SU-DHL-6 (cell line): Measurements from ENCODE around the gene PRKAR2A.

ENCODE experiments used
- EZH2phosphoT487 ChIP-seq: fragments of 200-600 bp; sonication (generic), shearing (Covaris generic); conservative IDR thresholded peaks from 2 replicates; pipeline ENCODE4 v1.6.1; 2018; ENCODE audit warnings: mild to moderate bottlenecking, antibody characterized with exemption, low read length, moderate library complexity, mixed read lengths
- TF ChIP-seq, protein P1 (sequence below): fragments of 200-600 bp; sonication (generic); IDR thresholded peaks from one replicate; pipeline ENCODE4 v1.5.1; 2017; ENCODE audit warnings: antibody characterized with exemption, mild to moderate bottlenecking, low read length, moderate library complexity; ENCODE audit not compliant: insufficient read depth, poor library complexity, severe bottlenecking

DNA sequence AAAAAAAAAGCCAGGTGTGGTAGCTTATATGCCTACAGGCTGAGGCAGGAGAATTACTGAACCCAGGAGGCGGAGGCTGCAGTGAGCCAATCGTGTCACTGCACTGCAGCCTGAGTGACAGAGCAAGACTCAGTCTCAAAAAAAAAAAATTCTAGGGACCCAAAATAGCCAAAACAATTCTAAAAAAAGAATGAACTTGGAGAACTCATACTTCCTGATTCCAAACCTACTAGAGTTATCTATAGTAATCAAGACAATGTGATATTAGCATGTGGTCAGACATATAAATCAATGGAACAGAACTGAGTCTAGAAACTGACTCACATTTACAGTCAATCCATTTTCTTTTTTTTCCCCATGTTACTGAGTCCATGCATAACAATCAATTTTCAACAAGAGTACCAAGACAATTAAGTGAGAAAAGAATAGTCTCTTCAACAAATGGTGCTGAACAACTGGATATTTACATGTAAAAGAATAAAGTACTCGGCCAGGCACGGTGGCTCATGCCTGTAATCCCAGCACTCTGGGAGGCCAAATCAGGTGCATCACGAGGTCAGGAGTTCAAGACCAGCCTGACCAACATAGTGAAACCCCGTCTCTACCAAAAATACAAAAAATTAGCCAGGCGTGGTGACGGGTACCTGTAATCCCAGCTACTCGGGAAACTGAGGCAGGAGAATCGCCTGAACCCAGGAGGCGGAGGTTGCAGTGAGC lies 11.9 kb downstream of the PRKAR2A start:
- TF ChIP-seq, protein P1, sequence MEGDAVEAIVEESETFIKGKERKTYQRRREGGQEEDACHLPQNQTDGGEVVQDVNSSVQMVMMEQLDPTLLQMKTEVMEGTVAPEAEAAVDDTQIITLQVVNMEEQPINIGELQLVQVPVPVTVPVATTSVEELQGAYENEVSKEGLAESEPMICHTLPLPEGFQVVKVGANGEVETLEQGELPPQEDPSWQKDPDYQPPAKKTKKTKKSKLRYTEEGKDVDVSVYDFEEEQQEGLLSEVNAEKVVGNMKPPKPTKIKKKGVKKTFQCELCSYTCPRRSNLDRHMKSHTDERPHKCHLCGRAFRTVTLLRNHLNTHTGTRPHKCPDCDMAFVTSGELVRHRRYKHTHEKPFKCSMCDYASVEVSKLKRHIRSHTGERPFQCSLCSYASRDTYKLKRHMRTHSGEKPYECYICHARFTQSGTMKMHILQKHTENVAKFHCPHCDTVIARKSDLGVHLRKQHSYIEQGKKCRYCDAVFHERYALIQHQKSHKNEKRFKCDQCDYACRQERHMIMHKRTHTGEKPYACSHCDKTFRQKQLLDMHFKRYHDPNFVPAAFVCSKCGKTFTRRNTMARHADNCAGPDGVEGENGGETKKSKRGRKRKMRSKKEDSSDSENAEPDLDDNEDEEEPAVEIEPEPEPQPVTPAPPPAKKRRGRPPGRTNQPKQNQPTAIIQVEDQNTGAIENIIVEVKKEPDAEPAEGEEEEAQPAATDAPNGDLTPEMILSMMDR, result no peak
- TF ChIP-seq EZH2phosphoT487, result no peak
